Neural progenitor cell (in vitro differentiated cells): ENCODE data around the gene FAM162A. TPM values are rescaled to one million over a fixed set of nuclear protein-coding genes. Genes with fewer than 3 reads are reported as not detected.

Experiments used
- DNase-seq: peaks from one replicate; pipeline ENCODE4 v3.0.0-alpha.2; 2016; ENCODE audit warnings: low spot score
- H2AFZ ChIP-seq: fragments of 200-600 bp; sonication (generic); replicated peaks from 2 replicates; pipeline ENCODE4 v1.6.1; 2016; ENCODE audit warnings: antibody characterized with exemption
- H3F3A ChIP-seq: fragments of 200-600 bp; sonication (generic); 2 replicates; pipeline ENCODE4 v1.6.1; 2016; ENCODE audit warnings: antibody characterized with exemption, low read depth
- H3K27ac ChIP-seq: fragments of 200-600 bp; sonication (generic); 2 replicates; pipeline ENCODE4 v1.5.1; 2016; ENCODE audit warnings: mild to moderate bottlenecking
- H3K27me3 ChIP-seq: fragments of 200-600 bp; sonication (generic); 2 replicates; pipeline ENCODE4 v1.6.1; 2016; ENCODE audit warnings: mild to moderate bottlenecking, moderate library complexity
- H3K36me3 ChIP-seq: fragments of 200-600 bp; sonication (generic); 2 replicates; pipeline ENCODE4 v1.5.1; 2016
- H3K4me1 ChIP-seq: fragments of 200-600 bp; sonication (generic); 2 replicates; pipeline ENCODE4 v1.6.1; 2016; ENCODE audit warnings: mixed run types
- H3K4me2 ChIP-seq: fragments of 200-600 bp; sonication (generic); 2 replicates; pipeline ENCODE4 v1.6.1; 2016
- H3K4me3 ChIP-seq: fragments of 200-600 bp; sonication (generic); 2 replicates; pipeline ENCODE4 v1.5.1; 2016
- H3K79me2 ChIP-seq: fragments of 200-600 bp; sonication (generic); 2 replicates; pipeline ENCODE4 v1.6.1; 2016; ENCODE audit warnings: low read depth
- H3K9ac ChIP-seq: fragments of 200-600 bp; sonication (generic); 2 replicates; pipeline ENCODE4 v1.6.1; 2016
- H3K9me3 ChIP-seq: fragments of 200-600 bp; sonication (generic); 2 replicates; pipeline ENCODE4 v1.5.1; 2016; ENCODE audit warnings: low read depth
- H4K20me1 ChIP-seq: fragments of 200-600 bp; sonication (generic); 2 replicates; pipeline ENCODE4 v1.6.1; 2016; ENCODE audit warnings: low read depth
- H3K27ac Mint-ChIP-seq: 3 replicates; pipeline ENCODE4 v1.8.0; 2021; ENCODE audit warnings: mixed read lengths
- H3K27me3 Mint-ChIP-seq: 2 replicates; pipeline ENCODE4 v1.8.0; 2022; ENCODE audit warnings: low read depth, mild to moderate bottlenecking, inconsistent platforms, moderate library complexity, mixed read lengths; ENCODE audit not compliant: insufficient read depth
- H3K36me3 Mint-ChIP-seq: 3 replicates; pipeline ENCODE4 v1.8.0; 2021; ENCODE audit warnings: mixed read lengths
- H3K4me1 Mint-ChIP-seq: 3 replicates; pipeline ENCODE4 v1.8.0; 2021; ENCODE audit warnings: mixed read lengths
- H3K4me3 Mint-ChIP-seq: 3 replicates; pipeline ENCODE4 v1.8.0; 2021; ENCODE audit warnings: mild to moderate bottlenecking, moderate library complexity, mixed read lengths
- H3K9me3 Mint-ChIP-seq: 3 replicates; pipeline ENCODE4 v1.8.0; 2020; ENCODE audit warnings: mixed read lengths
- EZH2 ChIP-seq: fragments of 200-600 bp; sonication (generic); IDR thresholded peaks from 2 replicates; pipeline ENCODE4 v1.6.1; 2017; ENCODE audit warnings: antibody characterized with exemption, mild to moderate bottlenecking, moderate library complexity
- EZH2phosphoT487 ChIP-seq: fragments of 200-600 bp; sonication (generic); IDR thresholded peaks from 2 replicates; pipeline ENCODE4 v1.6.1; 2017; ENCODE audit warnings: antibody characterized with exemption
- total RNA-seq: library from RNA; depleted of rRNA; stranded (reverse); fragments of >200 nt; gene quantifications from 2 replicates; pipeline ENCODE4 v1.2.3, GENCODE V29; 2015; ENCODE audit warnings: low replicate concordance
- TF ChIP-seq, protein P1 (sequence below): fragments of 200-600 bp; sonication (generic); IDR thresholded peaks from 2 replicates; pipeline ENCODE4 v1.5.1; 2017; ENCODE audit warnings: antibody characterized with exemption, mild to moderate bottlenecking

FAM162A gene
- total RNA-seq, 1 donor from 2014 or later: 66.1 TPM

GRCh38 chr3:122397201-122397600 lies 13.2 kb downstream of the FAM162A start:
- Mint-ChIP-seq H3K4me1 (no peaks in the 10 kb centered on the region), H3K36me3 (no peaks in the 10 kb centered on the region), H3K4me3 (no peak overlapping the region), H3K9me3 (no peaks in the 10 kb centered on the region), H3K27ac (no peak overlapping the region), H3K27me3 (no peaks in the 10 kb centered on the region)
- no peak for DNase-seq
- no peaks in the 10 kb centered on the region for H3F3A ChIP-seq
- no peaks in the 10 kb centered on the region for H4K20me1 ChIP-seq
- H3K27me3 ChIP-seq: no peaks in the 10 kb centered on the region
- H3K4me2 ChIP-seq: no peak overlapping the region
- no peak overlapping the region for H3K9ac ChIP-seq
- H3K36me3 ChIP-seq: no peaks in the 10 kb centered on the region
- no peaks in the 10 kb centered on the region for H3K4me1 ChIP-seq
- no peaks in the 10 kb centered on the region for H3K79me2 ChIP-seq
- no peak overlapping the region for H3K27ac ChIP-seq
- no peak overlapping the region for H2AFZ ChIP-seq
- H3K4me3 ChIP-seq: no peak overlapping the region
- TF ChIP-seq, protein P1, sequence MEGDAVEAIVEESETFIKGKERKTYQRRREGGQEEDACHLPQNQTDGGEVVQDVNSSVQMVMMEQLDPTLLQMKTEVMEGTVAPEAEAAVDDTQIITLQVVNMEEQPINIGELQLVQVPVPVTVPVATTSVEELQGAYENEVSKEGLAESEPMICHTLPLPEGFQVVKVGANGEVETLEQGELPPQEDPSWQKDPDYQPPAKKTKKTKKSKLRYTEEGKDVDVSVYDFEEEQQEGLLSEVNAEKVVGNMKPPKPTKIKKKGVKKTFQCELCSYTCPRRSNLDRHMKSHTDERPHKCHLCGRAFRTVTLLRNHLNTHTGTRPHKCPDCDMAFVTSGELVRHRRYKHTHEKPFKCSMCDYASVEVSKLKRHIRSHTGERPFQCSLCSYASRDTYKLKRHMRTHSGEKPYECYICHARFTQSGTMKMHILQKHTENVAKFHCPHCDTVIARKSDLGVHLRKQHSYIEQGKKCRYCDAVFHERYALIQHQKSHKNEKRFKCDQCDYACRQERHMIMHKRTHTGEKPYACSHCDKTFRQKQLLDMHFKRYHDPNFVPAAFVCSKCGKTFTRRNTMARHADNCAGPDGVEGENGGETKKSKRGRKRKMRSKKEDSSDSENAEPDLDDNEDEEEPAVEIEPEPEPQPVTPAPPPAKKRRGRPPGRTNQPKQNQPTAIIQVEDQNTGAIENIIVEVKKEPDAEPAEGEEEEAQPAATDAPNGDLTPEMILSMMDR: no peak
- TF ChIP-seq EZH2 (no peak), EZH2phosphoT487 (no peak)
- no peaks in the 10 kb centered on the region for H3K9me3 ChIP-seq

- Histone ChIP-seq H3F3A (no peaks in the 10 kb centered on the region), H3K27me3 (no peaks in the 10 kb centered on the region), H3K4me1 (no peaks in the 10 kb centered on the region), H3K4me2 (no peak overlapping the region), H3K4me3 (no peak overlapping the region), H3K36me3 (no peaks in the 10 kb centered on the region), H3K79me2 (no peaks in the 10 kb centered on the region), H2AFZ (no peak overlapping the region), H4K20me1 (no peaks in the 10 kb centered on the region), H3K27ac (no peak overlapping the region), H3K9me3 (no peaks in the 10 kb centered on the region), H3K9ac (no peak overlapping the region)
- DNase-seq: no peak
- Mint-ChIP-seq H3K4me1 (no peaks in the 10 kb centered on the region), H3K36me3 (no peaks in the 10 kb centered on the region), H3K27ac (no peak overlapping the region), H3K9me3 (no peaks in the 10 kb centered on the region), H3K27me3 (no peaks in the 10 kb centered on the region), H3K4me3 (no peak overlapping the region)
- TF ChIP-seq EZH2phosphoT487: no peak
- TF ChIP-seq, protein P1: no peak
- TF ChIP-seq EZH2: no peak
Measured at GRCh38 chr3:122398920-122399319, 14.9 kb downstream of the FAM162A start.

GRCh38 chr3:122403489-122403888 lies 19.5 kb downstream of the FAM162A start:
- H3K27ac ChIP-seq: no peak overlapping the region
- TF ChIP-seq, protein P1: no peak
- TF ChIP-seq EZH2 (no peak), EZH2phosphoT487 (no peak)
- Mint-ChIP-seq H3K4me3 (no peak overlapping the region), H3K27ac (no peak overlapping the region), H3K27me3 (no peaks in the 10 kb centered on the region), H3K4me1 (no peaks in the 10 kb centered on the region), H3K9me3 (no peaks in the 10 kb centered on the region), H3K36me3 (no peaks in the 10 kb centered on the region)
- H3K4me3 ChIP-seq: no peak overlapping the region
- H3K36me3 ChIP-seq: no peaks in the 10 kb centered on the region
- no peak overlapping the region for H2AFZ ChIP-seq
- H3K4me2 ChIP-seq: no peak overlapping the region
- no peaks in the 10 kb centered on the region for H3K27me3 ChIP-seq
- H3K4me1 ChIP-seq: no peaks in the 10 kb centered on the region
- H3K9ac ChIP-seq: no peak overlapping the region
- H3K79me2 ChIP-seq: no peaks in the 10 kb centered on the region
- no peak for DNase-seq
- H3F3A ChIP-seq: no peaks in the 10 kb centered on the region
- H4K20me1 ChIP-seq: no peaks in the 10 kb centered on the region
- no peaks in the 10 kb centered on the region for H3K9me3 ChIP-seq
